COLO668 (cell line): ENCODE results near the gene CCDC47.
A peak's percentile ranks its signal among the peaks of the same experiment; 100 is the strongest.
"Not testable (repeated sequence)": the region's sequence is repeated elsewhere in the genome, so short reads cannot be mapped to it uniquely, and the experiment has no call there.

ENCODE experiments used
- DNase-seq: peaks from one replicate; lab custom pipeline; 2025; ENCODE audit not compliant: unreplicated experiment; lab: John Stamatoyannopoulos, UW

CCDC47 gene, protein sequence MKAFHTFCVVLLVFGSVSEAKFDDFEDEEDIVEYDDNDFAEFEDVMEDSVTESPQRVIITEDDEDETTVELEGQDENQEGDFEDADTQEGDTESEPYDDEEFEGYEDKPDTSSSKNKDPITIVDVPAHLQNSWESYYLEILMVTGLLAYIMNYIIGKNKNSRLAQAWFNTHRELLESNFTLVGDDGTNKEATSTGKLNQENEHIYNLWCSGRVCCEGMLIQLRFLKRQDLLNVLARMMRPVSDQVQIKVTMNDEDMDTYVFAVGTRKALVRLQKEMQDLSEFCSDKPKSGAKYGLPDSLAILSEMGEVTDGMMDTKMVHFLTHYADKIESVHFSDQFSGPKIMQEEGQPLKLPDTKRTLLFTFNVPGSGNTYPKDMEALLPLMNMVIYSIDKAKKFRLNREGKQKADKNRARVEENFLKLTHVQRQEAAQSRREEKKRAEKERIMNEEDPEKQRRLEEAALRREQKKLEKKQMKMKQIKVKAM

DNA sequence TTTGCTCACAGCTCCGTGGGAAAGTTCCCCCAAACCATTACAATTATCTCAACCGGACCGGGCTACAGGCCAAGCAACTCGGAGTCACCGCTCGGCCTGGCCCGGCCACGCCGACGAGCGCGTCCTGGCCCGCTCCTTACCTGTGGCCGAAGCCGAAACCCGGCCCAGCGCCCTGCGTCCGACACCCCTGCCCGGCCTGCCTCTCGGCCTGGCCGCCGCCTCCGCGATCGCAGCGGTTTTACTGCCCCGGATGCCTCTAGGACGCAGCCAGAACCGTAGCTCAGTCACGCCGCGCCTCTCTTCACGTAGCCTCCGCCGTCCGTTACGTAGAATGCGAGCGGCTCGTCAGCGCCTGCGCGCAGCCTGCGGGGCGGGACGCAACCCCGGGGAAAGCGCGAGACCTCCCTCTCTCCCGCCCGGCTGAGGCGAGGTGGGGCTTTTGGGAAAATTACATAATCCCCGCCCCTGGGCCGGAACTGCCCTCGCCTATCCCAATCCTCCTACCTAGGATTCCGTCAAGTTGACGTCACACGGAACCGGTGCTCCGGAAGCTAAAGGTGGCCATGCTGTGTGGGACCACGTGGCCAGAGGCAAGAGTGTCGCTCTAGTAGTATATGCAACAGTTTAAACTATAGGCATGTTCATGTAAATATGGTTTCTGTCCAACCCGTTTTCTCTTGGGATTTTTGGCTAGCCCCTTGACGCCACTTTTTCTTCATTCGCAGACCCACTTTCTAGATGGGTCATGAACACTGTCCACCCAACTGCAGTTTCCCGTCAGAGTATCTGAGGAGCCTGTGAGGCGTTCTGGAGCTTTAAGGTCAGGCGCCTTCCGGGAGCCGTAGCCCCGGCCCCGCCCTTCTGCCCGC, at the start of gene CCDC47:
Gene CCDC47 (minus strand): TSS at position 326 of the 869 bp plus-strand sequence. CDS start 7,422 bp downstream, outside the sequence.
- DNase-seq, result peak; percentile 96

DNA sequence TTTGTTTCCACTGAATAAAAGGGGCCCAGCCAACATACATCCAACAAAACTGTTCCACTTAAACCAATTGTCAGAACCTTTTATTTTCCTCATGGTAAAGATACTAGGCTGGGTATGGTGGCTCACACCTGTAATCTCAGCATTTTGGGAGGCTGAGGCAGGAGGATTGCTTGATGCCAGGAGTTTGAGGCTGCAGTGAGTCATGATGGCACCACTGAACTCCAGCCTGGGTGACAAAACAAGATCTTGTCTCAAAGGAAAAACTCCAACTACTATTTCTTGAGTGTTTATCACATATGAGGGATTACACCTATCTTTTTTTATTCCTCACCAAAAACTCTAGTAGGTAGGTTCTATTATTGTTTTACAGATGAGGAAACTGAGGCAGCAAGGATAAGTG, 49.1 kb upstream of the CCDC47 start:
- no peak for DNase-seq

DNA sequence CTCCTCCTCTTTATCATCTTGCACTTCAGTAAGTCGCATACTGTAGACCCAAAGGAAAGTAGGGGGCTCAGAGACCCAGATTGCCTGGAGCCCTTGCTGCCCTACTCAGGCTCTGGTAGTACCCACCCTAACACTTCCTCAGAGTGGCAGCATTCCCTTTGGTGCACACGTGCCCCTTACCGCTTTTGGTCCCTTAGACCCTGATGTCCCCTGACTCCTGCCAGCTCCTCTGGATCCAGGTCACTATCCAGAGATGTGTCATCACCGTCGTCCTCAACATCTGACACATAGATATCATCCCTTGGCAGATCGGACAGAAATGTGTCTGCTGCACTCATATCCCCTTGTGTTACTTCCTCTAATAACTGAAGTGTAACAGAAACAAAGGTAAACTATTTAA, 48.4 kb upstream of the CCDC47 start:
- DNase-seq, result no peak

DNA sequence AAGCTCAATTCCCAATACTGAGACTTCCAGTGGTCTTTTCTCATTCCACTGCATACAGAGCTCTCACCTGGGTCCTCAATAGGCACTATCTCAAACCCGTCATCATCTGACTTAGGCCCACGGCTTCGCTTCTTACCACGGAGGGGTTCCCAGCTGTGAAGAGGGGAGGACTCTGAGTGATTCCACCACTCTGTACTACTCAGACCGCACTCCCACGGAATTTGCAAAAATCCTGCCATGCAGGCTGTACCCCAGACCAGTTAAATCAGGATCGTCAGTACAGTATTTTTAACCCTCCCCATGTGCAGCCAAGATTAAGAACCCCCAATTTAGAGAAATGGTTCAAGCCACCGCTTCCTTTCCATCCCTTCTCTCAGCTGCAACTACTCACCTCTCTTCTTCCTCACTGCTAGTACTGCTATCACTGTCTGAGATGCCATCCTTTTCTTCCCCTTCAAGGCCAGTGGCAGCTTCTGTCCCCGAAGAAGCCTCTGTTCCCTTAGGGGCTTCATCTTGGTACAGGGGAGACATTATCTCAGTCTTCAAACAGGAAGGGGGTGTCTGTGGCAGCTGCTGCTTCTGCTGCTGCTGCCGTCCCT, 47.7 kb upstream of the CCDC47 start:
- DNase-seq, result no peak

DNA sequence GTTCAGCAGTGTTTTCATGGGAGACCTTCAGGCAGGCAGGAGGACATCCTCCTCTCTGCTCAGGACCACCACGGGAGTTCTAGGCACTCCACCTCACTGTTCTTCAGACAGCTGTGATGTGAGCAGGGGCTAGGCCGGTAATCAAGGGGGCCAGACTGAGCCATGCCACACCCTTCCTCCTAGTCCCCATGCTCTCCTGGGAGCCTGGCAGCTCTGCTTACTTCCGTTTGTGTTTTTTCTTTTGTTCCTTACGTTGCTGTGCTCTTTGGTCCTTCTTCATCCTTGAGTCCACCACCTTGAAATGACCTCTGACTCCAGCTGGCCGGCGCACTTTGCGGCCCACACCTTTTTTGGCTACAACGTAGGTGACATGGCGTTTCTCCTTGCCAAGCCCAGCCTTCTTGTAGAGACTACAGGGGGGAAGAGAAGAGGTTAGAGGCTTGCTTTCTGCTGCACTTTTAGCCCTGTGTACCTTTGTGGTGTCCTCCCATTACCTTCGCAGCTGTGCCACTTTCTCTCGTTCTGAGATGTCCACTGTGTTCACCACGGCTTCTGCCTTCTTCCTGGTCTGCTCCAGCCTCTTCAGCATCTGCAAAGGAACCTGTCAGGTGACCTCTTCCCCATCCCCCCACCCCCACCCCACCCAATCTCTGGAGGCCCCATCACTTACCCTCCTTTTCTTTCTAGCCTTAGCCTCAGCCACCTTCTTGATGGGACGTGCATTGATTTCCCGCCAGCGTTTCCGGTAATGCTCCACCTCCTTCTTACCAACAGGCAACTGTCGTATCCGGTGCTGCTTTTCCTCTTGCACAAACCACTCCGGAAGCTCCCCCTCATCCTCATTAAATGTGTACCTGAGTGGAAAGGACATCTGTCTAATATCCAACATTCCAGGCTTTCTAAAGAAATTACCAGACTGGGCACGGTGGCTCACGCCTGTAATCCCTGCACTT, 46.5 kb upstream of the CCDC47 start:
- DNase-seq, result no peak

DNA sequence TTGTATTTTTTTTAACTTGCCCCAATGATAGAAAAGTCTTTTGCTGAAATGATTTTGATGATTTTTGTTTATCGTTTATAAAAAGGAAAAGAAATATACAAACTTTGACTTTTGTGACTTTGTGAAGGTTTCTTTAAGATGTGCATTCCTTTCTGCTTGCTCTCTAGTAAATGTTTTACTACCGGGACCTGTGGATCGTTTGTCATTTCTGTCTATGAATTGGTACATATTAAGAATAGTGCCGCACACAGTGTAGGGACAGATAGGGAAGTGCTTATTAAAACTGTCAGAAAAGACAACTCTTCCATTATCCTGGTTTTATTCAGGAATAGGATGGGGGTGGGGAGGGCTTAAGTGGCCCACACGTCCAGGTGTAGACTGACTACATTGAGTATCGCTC, 45.7 kb upstream of the CCDC47 start:
- DNase-seq, result no peak

DNA sequence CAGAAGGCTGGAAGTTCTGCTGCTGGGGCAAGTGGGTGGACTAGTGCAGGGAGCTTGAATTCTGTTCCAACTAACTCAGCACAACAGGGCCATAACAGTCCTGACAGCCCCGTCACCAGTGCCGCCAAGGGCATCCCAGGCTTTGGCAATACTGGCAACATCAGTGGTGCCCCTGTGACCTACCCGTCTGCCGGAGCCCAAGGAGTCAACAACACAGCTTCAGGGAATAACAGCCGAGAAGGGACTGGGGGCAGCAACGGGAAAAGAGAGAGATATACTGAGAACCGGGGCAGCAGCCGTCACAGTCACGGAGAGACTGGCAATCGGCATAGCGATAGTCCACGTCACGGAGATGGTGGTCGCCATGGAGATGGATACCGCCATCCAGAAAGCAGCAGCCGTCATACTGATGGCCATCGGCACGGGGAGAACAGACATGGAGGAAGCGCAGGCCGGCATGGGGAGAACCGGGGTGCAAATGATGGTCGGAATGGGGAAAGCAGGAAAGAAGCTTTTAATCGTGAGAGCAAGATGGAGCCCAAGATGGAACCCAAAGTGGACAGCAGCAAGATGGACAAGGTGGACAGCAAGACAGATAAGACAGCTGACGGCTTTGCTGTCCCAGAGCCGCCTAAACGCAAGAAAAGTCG, 44.5 kb upstream of the CCDC47 start:
- no peak for DNase-seq

DNA sequence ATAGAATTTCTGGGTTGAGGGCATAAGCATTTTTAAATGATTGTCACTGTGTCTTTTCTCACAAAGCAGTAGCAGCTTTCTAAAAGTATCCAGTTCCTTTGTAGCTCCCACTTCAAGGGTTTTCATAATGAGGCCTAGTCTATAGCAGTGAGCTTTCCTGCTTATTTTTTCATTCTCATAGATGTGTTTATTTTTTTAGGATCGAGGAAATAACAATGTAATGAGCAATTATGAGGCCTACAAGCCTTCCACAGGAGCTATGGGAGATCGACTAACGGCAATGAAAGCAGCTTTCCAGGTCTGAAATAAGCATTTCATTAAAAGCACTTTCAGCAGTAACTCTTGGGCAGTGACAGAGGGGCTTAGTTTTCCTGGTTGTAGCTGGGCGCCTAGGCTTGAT, 43.3 kb upstream of the CCDC47 start:
- DNase-seq, result no peak

DNA sequence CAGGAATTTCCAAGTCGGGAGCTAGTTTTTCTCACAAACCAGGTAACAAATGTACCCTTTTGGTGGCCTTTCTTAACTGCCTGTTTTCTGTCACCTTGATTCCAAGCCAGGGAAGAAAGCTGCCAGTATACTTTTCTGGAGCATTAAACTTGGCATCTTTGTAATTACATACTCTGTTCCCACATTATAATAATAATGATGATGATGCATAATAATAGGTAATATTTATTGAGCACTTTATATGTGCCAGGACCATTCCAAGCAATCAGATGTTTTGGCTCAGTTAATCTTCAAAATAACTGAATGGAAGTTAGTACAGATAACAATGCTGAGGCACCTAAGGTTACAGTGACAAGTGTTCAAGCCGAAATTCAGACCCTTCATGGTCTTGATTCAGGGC, 42.7 kb upstream of the CCDC47 start:
- no peak for DNase-seq

DNA sequence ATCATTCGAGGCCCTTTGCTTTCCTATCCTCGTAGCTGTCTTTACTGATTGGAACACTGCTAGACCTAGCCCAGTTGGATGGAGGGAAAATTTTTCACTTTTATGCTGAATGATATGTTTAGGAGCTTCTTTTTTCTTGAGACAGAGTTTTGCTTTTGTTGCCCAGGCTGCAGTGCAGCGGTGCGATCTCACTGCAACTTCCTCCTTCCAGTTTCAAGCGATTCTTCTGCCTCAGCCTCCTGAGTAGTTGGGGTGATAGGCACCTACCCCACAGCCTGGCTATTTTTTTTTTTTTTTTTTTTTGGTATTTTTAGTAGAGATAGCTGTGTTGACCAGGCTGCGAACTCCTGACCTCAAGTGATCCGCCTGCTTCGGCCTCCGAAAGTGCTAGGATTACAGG, 36.6 kb upstream of the CCDC47 start:
- no peak for DNase-seq

DNA sequence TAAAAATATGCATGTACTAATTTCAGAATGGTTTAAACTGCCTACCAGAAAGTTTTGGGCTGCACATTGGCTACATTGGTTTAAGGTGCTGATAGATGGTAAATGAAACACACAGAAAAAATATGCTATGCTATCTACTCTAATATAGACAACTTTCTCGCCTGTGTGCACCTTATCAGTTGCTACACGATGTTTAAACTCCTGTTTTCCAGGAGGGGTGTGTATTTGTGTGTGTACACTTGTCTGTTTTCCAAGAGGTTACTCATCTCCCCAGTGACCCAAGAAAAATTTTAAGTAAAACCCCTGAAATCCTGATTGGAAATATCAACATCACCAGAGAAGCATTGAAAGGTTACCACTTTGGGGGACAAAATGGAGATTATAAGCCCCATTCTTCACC, 32.2 kb upstream of the CCDC47 start:
- DNase-seq, result no peak

DNA sequence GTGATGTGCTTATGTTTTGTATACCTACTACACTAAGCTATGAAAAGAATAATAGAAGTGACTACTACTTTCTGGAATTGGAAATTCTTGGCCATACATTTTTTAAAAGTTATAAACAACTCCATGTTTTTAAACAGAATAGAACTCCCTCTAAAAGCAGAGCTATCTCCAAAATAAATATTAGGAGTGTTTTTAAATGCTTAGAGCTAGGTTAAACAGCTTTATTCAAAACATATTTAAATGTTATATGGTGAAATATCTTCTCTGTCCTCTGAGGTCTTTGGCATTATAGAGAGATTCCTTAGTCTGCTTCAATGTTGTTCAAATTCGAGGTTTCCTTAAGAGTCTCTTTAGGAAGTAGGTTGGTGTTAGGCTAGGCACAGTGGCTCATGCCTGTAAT, 30.9 kb upstream of the CCDC47 start:
- DNase-seq, result no peak

DNA sequence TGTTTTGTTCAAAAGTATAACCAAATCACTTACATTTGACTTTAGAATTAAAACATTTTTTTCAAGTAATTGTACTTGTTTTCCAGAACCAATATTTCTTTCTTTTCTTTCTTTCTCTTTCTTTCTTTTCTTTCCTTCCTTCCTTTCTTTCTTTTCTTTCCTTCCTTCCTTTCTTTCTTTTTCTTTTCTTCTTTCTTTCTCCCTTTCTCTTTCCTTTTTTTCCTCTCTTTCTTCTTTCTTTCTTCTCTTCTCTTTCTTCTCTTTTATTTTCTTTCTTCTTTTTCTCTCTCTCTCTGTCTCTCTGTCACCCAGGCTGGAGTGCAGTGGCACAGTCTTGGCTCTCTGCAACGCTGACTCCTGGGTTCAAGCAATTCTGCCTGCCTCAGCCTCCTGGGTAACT, 27.4 kb upstream of the CCDC47 start:
- no peak for DNase-seq

DNA sequence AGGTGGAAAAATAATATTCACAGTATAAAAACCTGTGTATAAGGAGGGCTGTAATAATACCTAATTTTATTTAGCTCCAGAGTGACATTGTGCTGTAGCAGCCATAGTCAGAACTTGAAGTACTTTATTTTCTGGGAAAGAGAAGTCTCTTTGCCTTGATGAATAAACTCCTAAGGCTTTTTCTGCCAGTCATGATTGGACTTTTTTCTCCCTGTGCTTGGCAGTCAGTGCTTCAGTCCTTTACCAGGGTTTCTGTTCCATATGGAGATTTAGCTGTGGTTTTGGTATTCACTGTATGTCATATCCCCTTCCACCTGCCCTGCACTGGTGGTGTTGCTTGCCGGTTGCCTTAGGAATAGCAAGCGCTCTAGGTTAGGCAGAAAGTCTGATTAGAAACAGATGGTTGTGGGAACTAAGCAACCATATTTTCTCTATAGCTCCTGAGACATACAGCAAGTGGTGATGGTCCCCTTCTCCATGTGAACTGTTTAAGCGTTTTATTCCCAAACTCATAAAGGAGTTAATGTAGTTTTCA, 25.2 kb upstream of the CCDC47 start:
- DNase-seq, result no peak

DNA sequence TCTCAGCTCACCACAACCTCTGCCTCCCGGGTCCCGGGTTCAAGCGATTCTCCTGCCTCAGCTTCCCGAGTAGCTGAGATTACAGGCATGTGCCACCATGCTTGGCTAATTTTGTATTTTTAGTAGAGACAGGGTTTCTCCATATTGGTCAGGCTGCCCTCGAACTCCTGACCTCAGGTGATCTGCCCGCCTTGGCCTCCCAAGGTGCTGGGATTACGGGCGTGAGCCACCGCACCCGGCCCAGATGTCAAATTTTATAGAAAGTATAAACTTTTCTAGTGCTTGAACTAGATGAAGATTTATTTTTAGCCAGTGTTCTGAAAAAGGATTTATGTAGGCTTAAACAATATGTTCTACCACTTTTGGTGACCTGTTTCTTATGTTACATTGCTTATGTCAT, 23.0 kb upstream of the CCDC47 start:
- not testable (repeated sequence) for DNase-seq

DNA sequence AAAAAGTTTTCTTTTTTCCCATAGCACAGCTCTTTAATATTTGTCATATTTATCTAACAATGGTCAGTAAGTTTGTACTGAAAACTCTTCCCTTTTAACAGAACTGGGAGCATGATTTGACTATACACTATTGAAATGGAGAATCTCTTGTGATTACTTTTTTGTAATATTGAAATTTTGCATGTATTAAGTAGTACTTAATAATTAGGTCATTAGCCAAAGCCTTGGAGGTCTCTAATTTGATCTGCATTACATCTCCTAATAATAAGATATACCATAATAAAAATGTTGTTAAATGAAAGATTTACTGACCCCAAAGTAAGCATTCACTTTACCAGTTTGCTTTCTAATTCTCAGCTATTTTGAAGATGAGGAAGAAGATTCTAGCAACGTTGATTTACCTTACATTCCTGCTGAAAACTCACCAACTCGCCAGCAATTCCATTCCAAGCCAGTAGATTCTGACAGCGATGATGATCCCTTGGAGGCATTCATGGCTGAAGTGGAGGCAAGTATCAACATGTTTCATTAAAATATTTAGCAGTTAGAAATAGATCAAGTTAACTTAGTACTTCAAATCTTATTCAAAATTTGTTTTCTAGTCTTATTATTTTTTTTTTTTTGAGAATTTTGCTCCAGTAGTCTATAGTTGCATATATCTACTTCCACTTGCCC, 18.8 kb upstream of the CCDC47 start:
- DNase-seq, result no peak

DNA sequence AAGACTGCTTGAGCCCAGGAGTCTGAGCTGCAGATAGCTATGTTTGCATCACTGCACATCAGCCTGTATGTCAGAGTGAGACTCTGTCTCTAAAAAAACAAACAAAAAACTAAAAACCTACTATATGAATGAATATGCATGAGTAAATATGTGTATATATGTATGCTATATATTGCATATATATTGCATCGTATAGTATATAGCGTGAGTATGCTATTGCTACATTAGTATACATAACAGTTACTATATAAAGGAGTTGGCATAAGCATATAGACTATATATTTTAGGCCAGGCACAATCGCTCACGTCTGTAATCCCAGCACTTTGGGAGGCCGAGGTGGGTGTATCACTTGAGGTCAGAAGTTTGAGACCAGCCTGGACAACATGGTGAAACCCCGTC, 16.7 kb upstream of the CCDC47 start:
- DNase-seq, result no peak

DNA sequence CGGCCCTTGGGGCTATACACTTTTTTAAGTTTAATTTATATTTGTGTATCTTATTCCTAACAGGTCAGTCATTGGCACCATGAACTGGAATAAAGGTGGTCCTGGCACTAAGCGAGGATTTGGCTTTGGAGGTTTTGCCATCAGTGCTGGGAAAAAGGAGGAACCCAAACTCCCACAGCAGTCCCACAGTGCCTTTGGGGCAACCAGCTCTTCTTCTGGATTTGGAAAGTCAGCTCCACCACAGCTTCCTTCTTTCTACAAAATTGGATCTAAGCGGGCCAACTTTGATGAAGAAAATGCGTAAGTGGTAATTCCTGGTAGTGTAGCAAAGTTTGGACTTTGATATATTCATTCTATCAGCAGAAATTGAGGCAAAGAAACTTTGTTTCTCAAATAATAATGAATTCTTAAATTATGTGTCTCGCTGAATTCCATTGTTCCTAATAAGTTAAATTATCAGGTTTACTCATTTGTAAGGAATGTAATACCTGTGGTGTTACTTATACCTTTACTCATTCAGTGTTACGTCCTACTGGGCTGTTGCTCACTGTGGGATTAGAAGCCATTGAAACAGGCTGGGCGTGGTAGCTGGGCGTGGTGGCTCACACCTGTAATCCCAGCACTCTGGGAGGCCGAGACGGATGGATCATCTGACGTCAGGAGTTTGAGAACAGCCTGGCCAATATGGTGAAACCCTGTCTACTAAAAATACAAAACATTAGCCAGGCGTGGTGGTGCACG, 13.7 kb upstream of the CCDC47 start:
- no peak for DNase-seq

DNA sequence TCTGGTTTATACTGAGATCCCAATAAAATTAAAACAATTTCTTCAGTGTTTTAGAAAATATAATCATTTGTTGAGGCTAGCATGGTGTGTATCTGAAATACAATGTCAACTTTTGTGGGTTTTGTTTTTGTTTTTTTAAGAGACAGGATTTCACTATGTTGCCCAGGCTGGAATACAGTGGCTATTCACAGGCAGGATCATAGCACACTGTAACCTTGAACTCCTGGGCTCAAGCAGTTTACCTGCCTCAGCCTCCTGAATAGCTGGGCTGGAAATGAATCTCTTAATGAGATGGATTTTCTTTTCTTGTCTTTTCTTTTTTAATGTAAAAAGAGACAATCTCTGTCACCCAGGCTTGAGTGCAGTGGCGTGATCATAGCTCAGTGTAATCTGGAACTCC, 12.7 kb upstream of the CCDC47 start:
- no peak for DNase-seq
